BLaER1 treated with 17β-estradiol and CSF1 and Interleukin-3, amounts not matched to agents 10 nM and 100 nM (cell line): Measurements from ENCODE around the gene SLC22A5.

ENCODE experiments used
- H3K27ac ChIP-seq, 11 experiments: shearing (Covaris generic); formaldehyde crosslinking; 2 replicates each; pipeline ENCODE4 v1.8.1; 2022
- H3K27me3 ChIP-seq, 11 experiments: shearing (Covaris generic); formaldehyde crosslinking; 2 replicates each; pipeline ENCODE4 v1.8.1; 2022
- H3K36me3 ChIP-seq, 11 experiments: shearing (Covaris generic); formaldehyde crosslinking; 2 replicates each; pipeline ENCODE4 v1.8.1; 2022
- H3K4me1 ChIP-seq, 10 experiments: shearing (Covaris generic); formaldehyde crosslinking; 2 replicates each; pipeline ENCODE4 v1.8.1; 2022
- H3K4me2 ChIP-seq, 11 experiments: shearing (Covaris generic); formaldehyde crosslinking; 2 replicates each; pipeline ENCODE4 v1.8.1; 2022
- H3K4me3 ChIP-seq, 10 experiments: shearing (Covaris generic); formaldehyde crosslinking; 2 replicates each; pipeline ENCODE4 v1.8.1; 2022
- H3K9ac ChIP-seq, 11 experiments: shearing (Covaris generic); formaldehyde crosslinking; 2 replicates each; pipeline ENCODE4 v1.8.1; 2022
- H3K9me3 ChIP-seq, 11 experiments: shearing (Covaris generic); formaldehyde crosslinking; replicated peaks in 1 of 11; 2 replicates each; pipeline ENCODE4 v1.8.1; 2022
- H4K20me1 ChIP-seq, 11 experiments: shearing (Covaris generic); formaldehyde crosslinking; 2 replicates each; pipeline ENCODE4 v1.8.1; 2022
- Cebpa-rat ChIP-seq, 11 experiments: shearing (Covaris generic); IDR thresholded peaks; 2 replicates each; pipeline ENCODE4 v1.8.1; 2022

SLC22A5 gene

GRCh38 chr5:132370971-132371602 is 1.6 kb downstream of the SLC22A5 start:
- H3K4me3 ChIP-seq = no peak overlapping the region
- H3K4me2 ChIP-seq = peak overlapping the region; percentile 90 to 98 (median 96); a peak in 18 of 22 replicates
- H3K27me3 ChIP-seq = peaks cover 0 to 9% (median 0%) of the 10 kb centered on the region in 11 experiments; a peak in 7 of 22 replicates
- no peak overlapping the region for H3K9ac ChIP-seq
- no peak for TF ChIP-seq Cebpa-rat (IDR thresholded peaks at IDR 0.05)
- H3K27ac ChIP-seq = no peak overlapping the region
- no peaks in the 10 kb centered on the region; a peak in 1 of 22 replicates for H4K20me1 ChIP-seq
- H3K9me3 ChIP-seq = no peaks in the 10 kb centered on the region
- H3K4me1 ChIP-seq = peaks cover 22 to 36% (median 31%) of the 10 kb centered on the region in 10 experiments
- H3K36me3 ChIP-seq = no peaks in the 10 kb centered on the region; a peak in 1 of 22 replicates

GRCh38 chr5:132371603-132371994 is 2.1 kb downstream of the SLC22A5 start:
- no peak for TF ChIP-seq Cebpa-rat (IDR thresholded peaks at IDR 0.05)
- Histone ChIP-seq H3K36me3 (no peaks in the 10 kb centered on the region; a peak in 1 of 22 replicates), H3K4me3 (no peak overlapping the region), H3K9me3 (no peaks in the 10 kb centered on the region), H3K27me3 (peaks cover 0 to 9% (median 0%) of the 10 kb centered on the region in 11 experiments; a peak in 7 of 22 replicates), H3K9ac (no peak overlapping the region), H3K4me1 (peaks cover 22 to 36% (median 31%) of the 10 kb centered on the region in 10 experiments), H4K20me1 (no peaks in the 10 kb centered on the region; a peak in 1 of 22 replicates), H3K4me2 (peak overlapping the region; percentile 3 to 98 (median 91); a peak in 19 of 22 replicates), H3K27ac (no peak overlapping the region)

GRCh38 chr5:132372127-132372526 is 2.6 kb downstream of the SLC22A5 start:
- Histone ChIP-seq H4K20me1 (no peaks in the 10 kb centered on the region; a peak in 2 of 22 replicates), H3K9me3 (no peaks in the 10 kb centered on the region), H3K36me3 (no peaks in the 10 kb centered on the region; a peak in 1 of 22 replicates), H3K4me3 (no peak overlapping the region), H3K4me1 (peaks cover 22 to 36% (median 31%) of the 10 kb centered on the region in 10 experiments), H3K9ac (no peak overlapping the region), H3K27ac (no peak overlapping the region; a peak in 1 of 22 replicates), H3K4me2 (peak overlapping the region; percentile 3 to 98 (median 91); a peak in 19 of 22 replicates), H3K27me3 (peaks cover 0 to 9% (median 0%) of the 10 kb centered on the region in 11 experiments; a peak in 7 of 22 replicates)
- no peak for TF ChIP-seq Cebpa-rat (IDR thresholded peaks at IDR 0.05)

GRCh38 chr5:132372542-132372941 is 3.0 kb downstream of the SLC22A5 start:
- Histone ChIP-seq H3K9ac (no peak overlapping the region), H3K4me1 (peaks cover 22 to 36% (median 31%) of the 10 kb centered on the region in 10 experiments), H3K4me2 (peak overlapping the region in 10 of 11 experiments; percentile 3 to 98 (median 91); a peak in 18 of 22 replicates), H3K36me3 (no peaks in the 10 kb centered on the region; a peak in 1 of 22 replicates), H4K20me1 (no peaks in the 10 kb centered on the region; a peak in 3 of 22 replicates), H3K9me3 (no peaks in the 10 kb centered on the region), H3K27me3 (peaks cover 0 to 9% (median 0%) of the 10 kb centered on the region in 11 experiments; a peak in 7 of 22 replicates), H3K4me3 (no peak overlapping the region), H3K27ac (no peak overlapping the region; a peak in 1 of 22 replicates)
- no peak for TF ChIP-seq Cebpa-rat (IDR thresholded peaks at IDR 0.05)

- peaks cover 9 to 20% (median 16%) of the 10 kb centered on the region in 10 experiments; a peak in 16 of 20 replicates for H3K4me1 ChIP-seq
- no peaks in the 10 kb centered on the region for H3K9me3 ChIP-seq
- peaks cover 0 to 7% (median 0%) of the 10 kb centered on the region in 11 experiments; a peak in 2 of 22 replicates for H3K36me3 ChIP-seq
- H3K27me3 ChIP-seq = no peaks in the 10 kb centered on the region
- peaks cover 0 to 7% (median 0%) of the 10 kb centered on the region in 11 experiments; a peak in 3 of 22 replicates for H4K20me1 ChIP-seq
- no peak overlapping the region for H3K4me2 ChIP-seq
- H3K27ac ChIP-seq = no peak overlapping the region
- H3K9ac ChIP-seq = no peak overlapping the region
- TF ChIP-seq Cebpa-rat (IDR thresholded peaks at IDR 0.05) = no peak
- H3K4me3 ChIP-seq = no peak overlapping the region
These were observed 6.4 kb downstream of the SLC22A5 start for GRCh38 chr5:132375957-132376356.

- no peak overlapping the region for H3K27ac ChIP-seq
- H3K9me3 ChIP-seq = no peaks in the 10 kb centered on the region
- H3K27me3 ChIP-seq = no peaks in the 10 kb centered on the region
- peaks cover 0 to 7% (median 0%) of the 10 kb centered on the region in 11 experiments; a peak in 3 of 22 replicates for H3K36me3 ChIP-seq
- no peak overlapping the region for H3K4me3 ChIP-seq
- H3K9ac ChIP-seq = no peak overlapping the region
- peaks cover 0 to 7% (median 0%) of the 10 kb centered on the region in 11 experiments; a peak in 3 of 22 replicates for H4K20me1 ChIP-seq
- no peak for TF ChIP-seq Cebpa-rat (IDR thresholded peaks at IDR 0.05)
- no peak overlapping the region for H3K4me2 ChIP-seq
- peaks cover 3 to 13% (median 7%) of the 10 kb centered on the region in 10 experiments; a peak in 15 of 20 replicates for H3K4me1 ChIP-seq
These were observed 7.5 kb downstream of the SLC22A5 start for GRCh38 chr5:132376694-132377641.

GRCh38 chr5:132377738-132378137 is 8.2 kb downstream of the SLC22A5 start:
- no peak overlapping the region for H3K4me2 ChIP-seq
- H3K9me3 ChIP-seq = no peaks in the 10 kb centered on the region
- peaks cover 0 to 7% (median 0%) of the 10 kb centered on the region in 11 experiments; a peak in 3 of 22 replicates for H4K20me1 ChIP-seq
- H3K9ac ChIP-seq = no peak overlapping the region
- TF ChIP-seq Cebpa-rat (IDR thresholded peaks at IDR 0.05) = no peak
- no peaks in the 10 kb centered on the region for H3K27me3 ChIP-seq
- peaks cover 0 to 7% (median 0%) of the 10 kb centered on the region in 11 experiments; a peak in 3 of 22 replicates for H3K36me3 ChIP-seq
- no peak overlapping the region for H3K4me3 ChIP-seq
- peaks cover 0 to 6% (median 0%) of the 10 kb centered on the region in 10 experiments; a peak in 7 of 20 replicates for H3K4me1 ChIP-seq
- no peak overlapping the region for H3K27ac ChIP-seq

- TF ChIP-seq Cebpa-rat (IDR thresholded peaks at IDR 0.05) = no peak
- Histone ChIP-seq H3K36me3 (peaks cover 0 to 7% (median 0%) of the 10 kb centered on the region in 11 experiments; a peak in 3 of 22 replicates), H3K4me2 (no peak overlapping the region), H4K20me1 (peaks cover 0 to 7% (median 0%) of the 10 kb centered on the region in 11 experiments; a peak in 3 of 22 replicates), H3K9ac (no peak overlapping the region), H3K4me3 (no peak overlapping the region), H3K4me1 (peaks cover 0 to 6% (median 0%) of the 10 kb centered on the region in 10 experiments; a peak in 2 of 20 replicates), H3K27ac (no peak overlapping the region), H3K9me3 (no peaks in the 10 kb centered on the region), H3K27me3 (no peaks in the 10 kb centered on the region)
These were observed 9.1 kb downstream of the SLC22A5 start for GRCh38 chr5:132378580-132378979.
